NCI-H1694 (cell line): ENCODE data around the gene SIGLEC15.
"Not testable (repeated sequence)": the region's sequence is repeated elsewhere in the genome, so short reads cannot be mapped to it uniquely, and the experiment has no call there.

Experiments
- DNase-seq: peaks from one replicate; lab custom pipeline; 2025; lab: John Stamatoyannopoulos, UW

Gene SIGLEC15, protein sequence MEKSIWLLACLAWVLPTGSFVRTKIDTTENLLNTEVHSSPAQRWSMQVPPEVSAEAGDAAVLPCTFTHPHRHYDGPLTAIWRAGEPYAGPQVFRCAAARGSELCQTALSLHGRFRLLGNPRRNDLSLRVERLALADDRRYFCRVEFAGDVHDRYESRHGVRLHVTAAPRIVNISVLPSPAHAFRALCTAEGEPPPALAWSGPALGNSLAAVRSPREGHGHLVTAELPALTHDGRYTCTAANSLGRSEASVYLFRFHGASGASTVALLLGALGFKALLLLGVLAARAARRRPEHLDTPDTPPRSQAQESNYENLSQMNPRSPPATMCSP

DNA sequence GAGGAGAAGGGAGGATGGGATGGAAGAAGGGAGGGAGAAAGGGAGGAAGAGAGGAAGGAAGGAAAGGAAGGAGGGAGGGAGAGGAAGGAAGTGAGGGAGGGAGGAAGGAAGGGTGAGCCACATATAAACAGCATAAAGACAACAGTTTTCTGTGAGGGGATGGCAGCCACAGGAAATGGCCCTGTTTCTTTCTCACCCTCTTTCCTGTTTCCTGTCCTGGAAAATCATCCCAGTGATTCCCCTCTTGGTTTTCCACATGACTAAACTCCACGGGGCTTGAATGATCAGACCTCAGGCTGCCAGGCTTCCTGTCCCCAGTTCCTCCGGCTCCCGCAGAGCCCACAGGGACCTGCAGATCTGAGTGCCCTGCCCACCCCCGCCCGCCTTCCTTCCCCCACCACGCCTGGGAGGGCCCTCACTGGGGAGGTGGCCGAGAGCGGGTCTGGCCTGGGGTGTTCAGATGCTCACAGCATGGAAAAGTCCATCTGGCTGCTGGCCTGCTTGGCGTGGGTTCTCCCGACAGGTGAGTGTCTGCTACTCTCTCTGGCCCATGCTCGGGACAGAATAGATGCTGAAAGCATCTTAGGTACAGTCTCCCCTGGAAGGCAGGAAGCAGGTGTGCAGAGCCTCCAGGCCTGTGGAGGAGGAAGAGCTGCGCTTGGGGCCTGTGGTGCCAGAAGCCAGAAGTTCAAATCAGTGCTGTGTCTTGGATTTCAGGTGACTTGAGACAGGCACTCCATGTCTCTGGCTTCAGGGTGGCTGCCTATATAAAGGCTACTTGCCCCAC is at the start of gene SIGLEC15:
Gene SIGLEC15 (plus strand): TSS at position 418 of the 787 bp plus-strand sequence. CDS start 54 bp downstream, at position 472.
- no peak for DNase-seq

DNA sequence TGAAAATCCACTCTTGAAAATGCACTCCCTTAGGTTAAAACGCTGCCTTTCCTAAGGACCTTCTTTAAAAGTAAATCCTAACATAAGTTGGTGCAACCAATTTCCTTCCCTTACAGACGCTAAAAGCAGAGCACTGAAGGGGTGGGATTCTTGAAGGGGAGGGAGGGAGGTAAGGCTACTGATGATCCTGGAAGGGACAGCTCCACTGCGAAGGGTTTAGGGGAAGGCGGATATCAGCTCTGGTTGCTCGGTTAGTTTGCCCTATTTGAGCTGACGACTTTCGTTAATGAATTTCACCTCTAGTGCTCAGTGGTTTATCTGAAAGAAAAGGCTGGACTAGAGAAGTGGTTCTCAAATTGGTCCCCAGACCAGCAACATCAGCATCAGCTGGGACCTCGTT is 49.7 kb upstream of the SIGLEC15 start:
- no peak for DNase-seq

DNA sequence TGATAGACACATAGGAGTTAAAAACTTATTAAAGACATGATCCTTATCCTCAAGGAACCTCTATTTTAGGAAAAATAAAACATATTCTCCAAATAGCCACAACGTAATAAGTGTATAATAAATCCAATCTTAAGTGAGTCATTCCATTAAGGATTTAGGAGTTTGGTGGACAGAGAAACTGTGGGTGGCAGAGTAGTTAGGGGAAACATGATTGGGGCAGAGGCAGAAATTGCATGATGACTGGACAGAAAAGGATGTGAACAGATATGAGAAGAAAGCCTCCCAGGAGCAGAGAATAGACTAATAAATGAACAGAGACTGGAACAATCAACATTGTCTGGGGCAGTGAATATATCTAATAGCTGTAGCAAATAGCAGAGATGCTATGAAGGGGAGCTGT is 48.1 kb upstream of the SIGLEC15 start:
- DNase-seq: no peak

DNA sequence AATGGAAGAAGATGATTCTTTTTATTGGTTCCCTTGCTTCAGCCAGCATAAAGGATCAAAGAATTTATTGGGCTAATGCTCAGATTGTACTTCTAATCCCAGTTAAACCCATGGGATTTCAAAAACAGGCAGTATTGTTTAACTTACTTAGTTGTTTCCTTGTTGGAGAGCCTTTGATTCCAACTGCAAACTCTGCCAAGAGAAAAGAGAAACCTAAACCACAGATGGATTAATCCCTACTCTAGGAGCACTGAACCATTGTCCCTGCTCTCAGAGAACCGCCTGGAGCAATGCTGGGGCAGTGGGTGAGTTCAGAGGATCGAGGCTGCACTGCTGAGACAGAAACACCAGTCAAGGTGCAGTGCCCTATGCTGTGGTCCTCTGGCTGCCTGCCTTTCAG is 44.9 kb upstream of the SIGLEC15 start:
- no peak for DNase-seq

DNA sequence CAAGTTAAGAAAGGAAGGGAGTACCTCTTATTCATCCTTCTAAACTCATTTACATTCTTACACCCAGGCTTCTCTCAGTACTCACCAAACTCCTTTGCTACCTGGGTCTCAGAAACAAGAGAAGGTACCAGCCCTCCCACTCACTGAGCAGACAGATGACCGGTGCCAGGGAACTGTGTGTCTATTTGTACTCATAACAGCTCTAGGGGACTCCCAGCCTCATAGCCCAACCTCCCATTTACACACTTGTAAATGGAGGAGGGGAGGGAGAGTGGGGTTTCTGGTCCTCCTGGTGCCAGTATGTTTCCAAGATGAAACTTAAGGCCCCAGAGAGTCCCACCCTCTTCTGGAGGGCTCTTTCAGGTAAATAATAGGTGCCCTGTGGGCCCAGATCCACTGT is 42.8 kb upstream of the SIGLEC15 start:
- no peak for DNase-seq

DNA sequence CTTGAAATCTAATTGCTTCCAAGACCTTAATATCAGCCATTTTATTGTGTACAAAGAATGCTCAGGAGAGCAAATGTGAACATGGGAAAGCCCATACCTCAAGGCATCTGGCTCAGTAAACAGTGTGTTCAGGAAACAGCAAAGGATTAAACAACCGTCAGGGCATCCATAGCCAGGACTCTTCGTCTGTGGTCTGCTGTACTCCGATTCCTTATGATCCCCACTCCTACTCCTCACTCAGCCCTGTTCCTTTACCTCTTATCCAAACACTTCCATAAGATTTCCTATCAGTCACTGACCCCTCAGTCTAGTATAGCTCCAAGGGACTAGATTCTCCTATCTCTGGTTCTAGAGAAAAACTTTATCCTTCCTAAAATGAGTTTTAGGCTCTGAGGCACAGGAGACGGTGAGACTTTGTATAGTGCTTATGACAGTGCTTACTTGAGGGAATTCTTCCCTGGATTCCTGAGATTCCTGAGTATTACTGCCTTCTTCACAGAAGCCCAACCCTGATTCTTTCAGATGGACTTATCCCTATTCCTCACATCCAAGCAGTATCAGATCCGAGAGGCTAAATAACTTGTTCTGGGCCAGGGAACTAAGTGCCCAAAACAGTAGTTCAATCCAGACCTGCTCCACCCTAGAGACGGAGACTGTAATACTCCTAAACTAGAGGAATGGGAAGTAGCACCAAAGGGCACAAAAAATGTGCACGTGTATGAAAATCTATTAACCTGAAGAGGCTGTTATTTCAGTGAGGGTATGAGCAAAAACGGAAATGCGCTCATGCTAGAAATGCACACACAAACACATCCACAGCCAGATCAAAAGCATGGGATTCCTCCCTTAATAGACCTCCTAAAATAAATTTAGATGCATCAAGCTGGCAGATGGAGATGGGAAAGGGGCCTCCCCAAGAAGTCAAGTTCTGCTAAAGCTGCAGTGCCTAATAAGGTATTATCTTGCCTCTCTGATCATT is 42.1 kb upstream of the SIGLEC15 start:
- DNase-seq: no peak

DNA sequence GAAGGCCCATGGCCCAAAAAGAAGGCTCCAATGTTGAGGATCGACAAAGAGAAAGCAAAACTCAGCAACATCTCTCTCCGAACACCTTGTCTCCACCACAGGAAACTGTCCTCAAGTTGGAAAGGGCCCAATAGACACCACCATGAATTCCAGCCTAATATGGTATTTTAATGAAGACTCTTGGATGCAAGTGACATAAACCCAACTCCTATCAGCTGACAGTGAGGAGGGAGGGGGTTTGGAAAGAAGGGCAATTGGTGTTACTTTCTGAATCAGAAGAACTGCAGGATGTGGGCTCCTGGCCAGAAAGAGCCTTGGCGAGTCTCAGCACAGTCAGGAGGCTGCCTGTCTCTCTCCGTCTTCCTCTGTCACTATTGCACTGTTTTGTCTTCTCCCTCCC is 40.3 kb upstream of the SIGLEC15 start:
- DNase-seq: no peak

DNA sequence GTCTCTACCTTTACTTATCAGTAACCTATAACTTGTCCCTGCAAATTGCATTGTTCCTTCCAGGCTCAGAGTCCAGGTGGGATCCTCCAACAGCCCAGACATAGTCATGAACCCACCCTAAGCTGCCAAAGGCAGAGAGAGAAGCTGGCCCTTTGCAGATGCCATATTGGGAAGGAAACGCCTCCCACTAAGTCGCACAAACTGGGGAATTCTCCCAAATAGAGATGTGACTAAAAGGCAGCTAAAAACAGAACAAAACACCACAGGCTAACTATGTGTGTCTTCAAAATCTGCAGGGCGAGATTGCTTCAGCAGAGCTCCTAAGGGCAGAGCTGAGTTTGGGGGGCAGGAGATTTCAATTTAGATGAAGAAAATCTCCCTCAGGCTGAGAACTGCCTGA is 38.5 kb upstream of the SIGLEC15 start:
- DNase-seq: no peak

DNA sequence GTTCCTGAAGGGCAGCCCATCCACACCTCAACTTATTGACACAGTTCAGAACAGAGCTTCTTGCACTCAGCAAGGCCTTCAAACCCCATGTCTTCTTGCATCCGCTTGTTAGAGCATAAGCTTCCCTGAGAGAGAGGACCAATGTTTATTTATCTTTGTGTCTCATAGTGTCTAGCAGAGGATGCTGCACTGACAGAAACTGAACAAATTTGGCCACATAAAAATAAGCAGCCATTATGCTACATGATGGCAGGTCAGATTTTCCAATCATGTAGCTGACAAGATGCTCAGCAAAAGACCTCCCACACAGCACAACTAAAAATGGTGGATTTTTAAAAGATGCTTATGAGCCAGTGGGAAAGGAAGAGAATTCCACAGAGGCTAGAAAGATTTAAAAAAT is 38.1 kb upstream of the SIGLEC15 start:
- no peak for DNase-seq

DNA sequence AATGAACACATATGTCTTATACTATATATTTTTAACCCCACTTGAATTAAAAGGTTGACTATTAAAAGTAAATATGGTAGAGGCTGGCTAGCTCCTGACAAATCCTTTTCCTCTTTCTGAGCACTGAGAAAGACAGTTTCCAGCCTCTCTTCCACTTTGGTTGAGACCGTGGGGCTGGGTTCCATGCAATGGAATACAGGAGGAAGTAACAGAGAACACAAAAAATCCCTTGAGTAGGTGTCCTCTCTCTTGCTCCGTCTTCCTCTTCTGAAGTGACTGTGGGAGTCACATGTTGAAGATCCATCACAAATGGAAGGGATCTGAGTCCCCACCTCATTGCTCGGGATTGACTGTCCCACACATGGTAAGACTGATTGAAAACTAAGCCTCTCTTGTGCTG is 36.6 kb upstream of the SIGLEC15 start:
- no peak for DNase-seq

DNA sequence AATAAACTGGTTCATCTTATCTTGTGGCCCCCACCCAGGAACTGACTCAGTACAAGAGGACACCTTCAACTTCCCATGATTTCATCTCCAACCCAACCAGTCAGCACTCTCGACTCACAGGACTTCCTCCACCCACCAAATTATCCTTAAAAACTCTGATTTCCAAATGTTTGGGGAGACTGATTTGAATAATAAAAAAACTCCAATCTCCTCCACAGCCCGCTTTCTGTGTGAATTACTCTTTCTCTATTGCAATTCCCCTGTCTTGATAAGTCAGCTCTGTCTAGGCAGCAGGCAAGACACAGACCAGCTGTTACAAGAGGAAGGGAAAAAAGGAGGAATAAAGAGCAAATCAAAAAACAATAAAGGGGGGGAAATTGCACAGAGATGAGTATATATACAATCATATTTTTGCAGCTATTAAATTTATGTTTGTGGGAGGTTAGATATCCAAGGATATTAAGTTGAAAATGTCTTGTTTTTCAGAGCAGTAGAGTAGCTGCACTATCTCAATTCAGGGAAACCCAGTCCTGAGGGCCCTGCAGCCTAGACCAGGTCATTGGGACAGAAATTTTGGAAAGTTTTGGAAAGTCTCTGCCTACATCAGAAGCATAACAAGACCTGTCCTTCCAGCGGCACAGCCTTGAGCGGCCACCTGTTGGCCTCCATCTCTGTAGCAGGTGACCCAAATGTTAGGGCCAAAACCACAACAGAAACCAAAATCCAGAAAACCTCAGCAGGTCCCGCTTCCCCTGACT is 32.8 kb upstream of the SIGLEC15 start:
- DNase-seq: no peak

DNA sequence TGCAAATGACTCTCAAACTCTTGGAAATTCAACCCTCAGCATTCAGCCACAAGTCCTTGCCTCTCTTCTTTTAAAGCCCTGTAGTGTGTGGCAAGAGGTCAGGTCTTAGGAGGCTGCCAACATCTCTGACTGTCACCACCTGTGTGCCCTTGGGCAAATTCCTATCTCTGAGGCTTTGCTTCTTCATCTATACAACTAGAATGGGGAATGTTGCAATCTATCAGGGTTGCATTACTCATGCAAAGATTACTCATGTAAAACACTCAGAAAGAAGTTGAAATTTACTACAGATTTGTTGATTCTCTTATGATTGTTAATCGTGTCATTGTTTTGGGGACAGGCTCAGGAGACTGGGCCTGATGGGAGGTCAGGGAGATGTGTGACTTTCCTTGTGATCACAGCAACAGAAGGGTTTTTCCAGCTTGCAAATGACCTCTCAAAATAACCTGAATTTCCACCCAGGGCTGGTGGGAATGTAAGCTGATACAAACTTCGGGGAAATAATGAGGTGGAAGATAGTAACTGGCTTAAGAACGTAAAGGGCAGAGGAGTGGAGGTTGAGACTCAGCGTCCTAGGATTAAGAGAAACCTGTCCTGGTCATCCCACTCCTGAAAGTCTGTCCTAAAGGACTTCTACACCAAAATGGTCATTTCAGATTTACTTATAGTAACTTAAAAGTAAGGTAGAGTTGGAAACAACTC is 32.1 kb upstream of the SIGLEC15 start:
- no peak for DNase-seq

DNA sequence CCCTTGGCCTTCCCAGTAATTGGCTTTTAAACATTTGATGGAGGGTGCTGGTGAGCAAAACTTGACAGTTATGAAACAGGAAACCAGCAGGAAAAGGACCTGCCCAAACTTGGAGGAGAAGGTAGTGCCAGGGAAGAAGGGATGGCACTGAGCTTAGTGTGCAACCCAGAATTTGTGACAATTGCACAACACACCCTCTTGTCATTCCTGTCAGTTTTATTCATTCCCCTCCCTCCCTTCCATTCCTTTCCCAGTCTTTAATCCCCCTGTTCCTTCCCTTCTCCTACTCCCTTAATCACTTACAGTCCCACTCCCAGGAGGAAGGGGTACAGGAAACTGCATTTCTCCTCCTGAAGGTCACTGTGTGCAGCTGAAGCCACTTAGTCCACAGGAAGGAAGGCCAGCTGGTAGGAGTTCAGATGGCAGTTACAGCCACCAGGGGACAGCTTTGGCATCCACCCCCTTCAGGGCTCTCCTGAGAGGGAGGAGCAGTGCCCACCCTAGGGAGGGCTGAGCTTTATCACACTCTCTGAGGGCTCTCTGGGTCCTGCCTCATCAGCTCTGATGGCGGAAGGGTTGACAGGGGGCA is 24.0 kb upstream of the SIGLEC15 start:
- DNase-seq: no peak

DNA sequence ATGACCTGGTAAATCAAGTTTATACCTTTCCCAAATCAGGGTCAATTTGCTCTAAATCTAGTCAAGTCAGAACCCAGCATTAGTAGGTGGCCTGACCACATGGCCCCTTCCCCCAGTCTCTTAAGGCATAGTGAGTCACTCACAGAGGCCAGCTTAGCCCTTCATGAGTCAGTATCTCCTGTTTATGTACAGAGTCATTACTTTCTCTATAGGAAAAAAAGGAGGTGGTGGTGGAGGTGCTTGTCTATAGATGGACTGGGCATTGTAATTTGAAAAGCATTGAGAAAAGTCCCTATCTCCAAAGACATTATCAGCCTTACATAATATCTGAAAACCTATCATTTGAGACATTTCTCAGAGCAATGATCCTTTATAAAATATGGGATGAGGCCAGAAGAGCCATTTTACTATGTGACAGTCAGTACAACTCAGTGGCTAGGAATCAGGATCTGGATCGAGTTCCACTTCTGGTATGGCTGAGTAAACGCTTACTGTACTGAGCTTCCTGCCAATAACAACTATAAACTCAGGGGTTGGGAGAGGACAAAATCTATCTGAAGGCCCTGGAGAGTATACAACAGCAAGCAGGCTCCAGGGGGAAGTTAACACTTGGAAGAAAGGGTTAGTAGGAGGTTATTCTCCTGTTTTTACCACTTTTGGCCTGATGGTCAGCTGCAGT is 22.5 kb upstream of the SIGLEC15 start:
- DNase-seq: no peak

DNA sequence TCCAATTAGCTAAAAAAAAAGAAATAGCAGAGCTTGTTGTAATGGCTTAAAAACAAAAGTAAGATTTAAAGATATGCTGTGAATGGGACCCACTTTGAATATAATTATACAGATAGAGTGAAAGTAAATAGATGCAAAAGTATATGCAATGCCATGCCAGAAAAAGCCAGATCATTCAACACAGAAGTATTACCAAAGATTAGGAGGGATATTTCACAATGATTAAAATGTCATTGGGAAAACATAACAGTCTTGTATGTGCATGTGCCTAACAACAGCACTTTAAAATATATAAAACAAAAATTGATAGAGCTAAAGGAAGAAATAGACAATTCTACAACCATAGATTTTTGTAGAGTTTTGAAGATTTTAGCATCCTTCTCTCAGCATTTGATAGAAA is 19.9 kb upstream of the SIGLEC15 start:
- DNase-seq: no peak

DNA sequence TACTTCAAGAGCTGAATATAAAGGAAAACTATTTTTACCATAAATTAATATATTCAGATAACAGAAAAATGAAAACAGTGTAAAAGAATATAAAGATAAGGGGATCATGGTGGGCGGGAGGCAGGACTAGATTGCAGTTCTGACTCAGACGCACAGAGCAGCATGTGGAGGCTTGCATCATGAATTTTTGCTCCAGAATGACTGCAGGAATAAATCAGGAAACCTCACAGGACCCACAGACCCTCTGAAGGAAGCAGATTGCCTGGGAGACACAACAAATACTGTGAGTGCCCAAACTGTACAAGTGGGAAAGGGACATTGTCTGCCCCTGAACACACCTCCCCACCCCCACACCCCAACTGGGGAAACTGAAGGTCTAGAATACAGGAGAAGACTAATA is 19.2 kb upstream of the SIGLEC15 start:
- no peak for DNase-seq

DNA sequence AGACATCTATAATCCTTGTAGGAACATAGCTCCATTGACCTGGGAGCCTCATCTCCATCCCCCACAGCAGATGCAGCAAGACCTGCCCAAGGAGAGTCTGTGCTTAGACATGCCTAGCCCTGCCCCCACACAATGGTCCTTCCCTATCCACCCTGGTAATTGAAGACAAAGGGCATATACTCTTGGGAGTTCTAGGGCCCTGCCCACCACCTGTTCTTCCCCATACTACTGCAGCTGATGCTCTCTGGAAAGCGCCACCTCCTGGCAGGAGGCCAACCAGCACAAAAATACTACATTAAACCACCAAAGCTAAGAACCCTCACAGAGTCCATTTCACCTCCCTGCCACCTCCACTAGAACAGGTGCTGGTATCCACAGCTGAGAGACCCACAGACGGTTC is 18.3 kb upstream of the SIGLEC15 start:
- DNase-seq: peak; percentile 12

DNA sequence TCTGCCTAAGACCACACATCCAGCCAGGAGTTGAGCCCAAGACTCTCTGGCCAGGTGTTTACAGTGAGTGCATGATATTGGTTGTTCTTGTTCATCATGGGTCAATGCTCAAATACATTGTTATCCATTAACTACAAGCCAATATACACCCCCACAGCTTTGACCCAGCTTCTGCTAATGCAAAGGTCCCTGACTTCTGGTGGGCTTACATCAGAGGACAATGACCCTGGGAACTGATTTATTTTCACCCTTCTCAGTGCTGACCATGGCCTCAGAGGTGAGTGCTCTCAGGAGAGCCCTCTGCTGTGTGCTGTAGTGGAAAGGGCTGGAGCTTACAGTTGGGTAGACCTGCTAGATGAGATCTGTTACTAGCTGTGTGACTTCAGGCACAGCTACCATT is 10.7 kb upstream of the SIGLEC15 start:
- not testable (repeated sequence) for DNase-seq

DNA sequence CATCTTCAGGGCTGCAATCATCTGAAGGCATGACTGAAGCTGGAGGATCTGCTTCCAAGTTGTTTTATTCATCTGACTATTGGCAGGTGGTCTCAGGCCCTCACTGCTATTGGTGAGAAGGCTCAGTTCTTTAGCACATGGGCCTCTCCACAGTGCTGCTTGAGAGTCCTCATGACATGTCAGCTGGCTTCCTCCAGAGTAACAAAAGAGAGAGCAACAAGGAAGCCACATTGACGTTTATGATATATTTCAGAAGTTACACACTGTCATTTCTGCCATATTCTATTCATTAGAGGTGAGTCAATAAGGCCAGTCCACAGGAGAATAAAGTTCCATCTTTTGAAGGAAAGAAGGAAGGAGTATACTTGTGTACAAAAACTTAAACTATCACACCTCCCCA is 7.9 kb upstream of the SIGLEC15 start:
- DNase-seq: no peak

DNA sequence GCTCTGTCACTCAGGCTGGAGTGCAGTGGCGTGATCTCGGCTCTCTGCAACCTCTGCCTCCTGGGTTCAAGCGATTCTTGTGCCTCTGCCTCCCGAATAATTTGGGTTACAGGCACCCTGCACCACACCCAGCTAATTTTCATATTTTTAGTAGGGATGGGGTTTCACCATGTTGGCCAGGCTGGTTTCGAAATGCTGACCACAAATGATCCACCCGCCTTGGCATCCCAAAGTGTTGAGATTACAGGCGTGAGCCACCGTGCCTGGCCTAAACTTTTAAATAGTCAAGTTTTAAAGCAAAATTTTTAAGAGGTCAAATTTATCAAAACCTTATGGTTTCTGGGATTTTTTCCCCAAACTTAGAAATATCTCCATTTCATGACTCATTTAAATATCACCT is 6.7 kb upstream of the SIGLEC15 start:
- not testable (repeated sequence) for DNase-seq
